A204.1 (cell line): ENCODE results near the gene CHCHD6.

Experiments used
- FAIRE-seq: peaks from 2 replicates; lab custom pipeline; 2012; peaks lifted over from hg19 to GRCh38; lab: Jason Lieb, UNC

The CHCHD6 gene

GRCh38 chr3:126704494-126705214 lies 614 bp downstream of the CHCHD6 start:
- no peak for FAIRE-seq

DNA sequence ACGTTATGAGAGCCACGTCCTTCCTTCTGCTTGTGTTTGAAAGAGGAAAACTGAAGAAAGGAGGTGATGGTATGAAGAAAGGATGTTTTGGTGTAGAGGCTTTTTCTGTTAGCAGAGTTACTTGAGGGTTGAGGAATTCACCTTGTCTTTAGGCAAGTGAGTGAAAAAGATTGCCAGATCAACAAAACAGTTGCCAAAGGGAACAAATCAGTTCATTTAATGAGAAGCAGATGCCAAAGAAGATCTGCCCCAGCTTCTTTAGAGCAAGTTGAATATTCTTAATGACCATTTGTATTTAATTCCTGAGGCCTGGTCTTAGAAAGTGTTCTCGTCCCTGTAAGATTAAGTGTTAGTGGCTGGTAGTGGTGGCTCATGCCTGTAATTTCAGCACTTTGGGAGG lies 2.6 kb downstream of the CHCHD6 start:
- FAIRE-seq = no peak

DNA sequence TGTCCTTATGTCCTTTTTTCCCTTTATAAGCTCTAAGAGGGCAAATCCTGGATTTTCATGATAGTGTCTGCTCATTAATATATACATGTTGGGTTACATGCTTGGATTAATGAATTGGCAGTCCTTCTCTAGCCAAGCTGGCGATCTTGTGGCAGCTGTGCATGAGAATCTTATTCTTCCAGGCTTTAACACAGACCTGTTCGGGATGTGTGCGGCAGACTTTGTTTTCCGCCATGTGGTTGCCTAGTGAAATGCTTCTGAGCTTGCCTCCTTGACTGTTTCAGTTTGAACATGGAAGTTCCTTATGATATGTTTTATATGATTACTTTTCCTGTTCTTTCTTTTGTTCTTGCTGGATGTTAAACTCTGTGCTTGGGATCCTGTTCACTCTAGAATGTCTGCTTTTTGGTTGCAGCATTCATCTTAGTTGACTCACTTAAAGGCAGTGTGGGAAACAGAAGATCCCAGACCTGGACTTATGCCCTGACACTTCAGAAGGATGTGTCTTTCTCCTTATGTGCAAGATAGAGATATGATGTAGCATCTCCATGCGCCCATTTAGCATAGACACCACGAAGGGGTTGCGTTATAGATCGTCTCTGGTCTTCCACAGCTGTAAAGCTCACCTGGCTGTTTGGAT lies 7.2 kb downstream of the CHCHD6 start:
- no peak for FAIRE-seq

DNA sequence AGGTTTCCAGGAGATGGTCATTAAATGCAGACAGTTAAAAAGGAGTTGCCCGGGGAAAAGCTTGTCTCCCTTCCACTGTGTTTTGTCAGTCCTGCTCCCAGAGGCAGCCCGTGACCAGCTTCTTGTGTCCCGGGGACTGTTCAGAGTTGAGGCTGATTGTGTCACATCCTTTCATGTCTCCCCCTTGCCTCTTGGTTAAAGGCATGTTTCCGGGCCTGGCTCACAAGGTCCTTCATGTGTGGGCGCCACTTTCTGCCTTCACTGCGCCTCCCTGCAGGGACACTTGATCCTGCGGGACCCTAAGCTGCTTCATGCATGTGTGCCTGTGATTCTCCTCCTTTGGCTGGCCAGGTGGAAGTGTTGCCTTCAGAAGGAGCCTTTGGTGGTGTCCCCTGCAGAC lies 9.2 kb downstream of the CHCHD6 start:
- FAIRE-seq = no peak

GRCh38 chr3:126714276-126714900 lies 10.3 kb downstream of the CHCHD6 start:
- FAIRE-seq = no peak

DNA sequence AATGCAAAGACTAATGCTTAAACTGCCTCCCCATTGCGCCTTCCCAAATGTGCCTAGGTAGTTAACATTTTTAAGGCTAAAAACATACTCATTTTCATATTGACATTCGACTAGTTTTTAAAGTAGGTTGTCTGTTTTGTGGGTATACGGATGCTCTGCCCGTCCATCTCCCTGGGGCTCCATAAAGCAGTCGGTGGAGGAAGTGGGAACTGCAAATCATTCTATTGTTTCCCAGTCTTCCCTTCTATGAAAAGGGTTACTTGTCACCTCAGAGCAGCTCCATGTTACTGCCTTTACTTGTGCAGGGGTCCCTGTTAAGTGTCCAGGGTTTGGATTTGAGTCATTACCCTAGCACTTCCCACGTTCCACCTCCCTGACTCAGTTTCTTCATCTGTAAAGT lies 10.9 kb downstream of the CHCHD6 start:
- no peak for FAIRE-seq

- FAIRE-seq = no peak
These were observed 11.4 kb downstream of the CHCHD6 start for GRCh38 chr3:126715432-126715831.

DNA sequence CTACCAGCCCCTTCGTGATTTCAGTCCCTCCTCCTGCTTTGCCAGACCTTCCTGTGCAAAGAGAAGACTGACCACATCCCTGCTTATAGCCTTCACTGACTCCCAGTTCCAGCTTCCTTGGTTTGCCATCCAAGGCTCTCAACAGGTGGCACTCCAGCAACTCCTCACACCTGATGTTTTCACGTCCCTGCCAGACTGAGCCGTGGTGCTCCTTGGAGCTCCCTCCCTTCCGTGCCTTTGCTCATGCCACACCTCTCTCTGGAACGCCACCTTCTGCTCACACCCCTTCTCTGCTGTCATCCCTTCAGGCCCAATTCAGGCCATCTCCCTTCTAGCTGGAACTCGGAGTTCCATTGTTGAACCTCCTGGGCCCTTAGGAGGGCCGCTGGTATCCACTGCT lies 12.0 kb downstream of the CHCHD6 start:
- FAIRE-seq = no peak

GRCh38 chr3:126718561-126719445 lies 14.8 kb downstream of the CHCHD6 start:
- no peak for FAIRE-seq

DNA sequence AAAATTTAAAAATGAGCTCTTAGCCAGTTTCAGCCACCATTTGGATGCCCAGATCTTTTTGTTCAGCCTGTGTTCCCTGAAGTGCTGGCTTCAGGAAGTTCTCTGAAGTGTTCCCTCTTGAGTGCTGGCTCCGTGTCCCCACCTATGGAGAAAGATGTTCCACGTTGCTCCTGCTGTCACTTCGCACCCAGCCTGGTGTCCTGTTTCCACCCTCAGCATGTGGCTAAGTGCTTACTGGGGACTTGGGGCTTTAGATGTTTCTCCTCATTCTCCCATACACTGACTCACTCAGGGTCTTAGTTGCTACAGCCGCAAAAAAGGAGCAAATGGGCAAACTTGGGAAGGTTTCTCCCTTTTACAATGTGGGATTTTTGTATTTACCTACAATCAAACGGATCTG lies 16.6 kb downstream of the CHCHD6 start:
- no peak for FAIRE-seq

- FAIRE-seq = no peak
These were observed 17.2 kb downstream of the CHCHD6 start for GRCh38 chr3:126721246-126721645.

DNA sequence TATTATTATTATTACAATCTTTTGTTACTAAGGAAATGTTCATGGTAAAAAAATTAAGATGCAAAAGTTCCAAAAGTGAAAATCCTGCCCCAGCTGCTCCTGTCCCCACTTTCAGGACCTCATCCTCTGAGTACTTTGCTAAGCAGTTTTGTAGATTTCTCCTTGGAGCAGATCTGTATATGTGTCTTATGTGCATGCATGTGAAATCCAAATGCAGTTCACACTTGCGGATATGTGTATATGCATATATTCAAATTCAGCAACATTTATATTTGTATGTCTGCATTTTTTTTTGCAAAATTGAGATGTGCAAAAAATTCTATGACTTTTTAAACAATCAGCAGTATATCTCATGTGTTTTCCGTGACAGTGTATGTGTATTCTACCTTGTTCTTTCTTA lies 19.2 kb downstream of the CHCHD6 start:
- no peak for FAIRE-seq

DNA sequence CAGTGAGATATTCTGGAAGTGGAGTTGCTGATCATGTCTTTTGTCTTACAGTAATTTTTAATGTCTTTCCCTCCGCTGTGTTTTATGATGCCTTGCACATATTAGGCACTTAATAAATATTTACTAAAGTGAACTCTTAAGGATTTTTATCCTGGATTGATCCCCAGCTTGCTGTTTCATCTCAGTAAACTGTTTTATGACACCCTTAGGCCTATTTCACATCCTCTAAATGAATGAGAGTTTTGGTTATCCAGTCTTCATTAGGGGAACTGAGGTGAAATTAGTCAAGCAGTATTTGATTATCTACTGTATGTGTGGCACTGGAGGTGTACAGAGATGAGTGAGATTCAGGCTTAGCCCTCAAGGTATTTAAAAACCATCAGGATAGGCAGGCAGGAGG lies 19.8 kb downstream of the CHCHD6 start:
- FAIRE-seq = no peak

DNA sequence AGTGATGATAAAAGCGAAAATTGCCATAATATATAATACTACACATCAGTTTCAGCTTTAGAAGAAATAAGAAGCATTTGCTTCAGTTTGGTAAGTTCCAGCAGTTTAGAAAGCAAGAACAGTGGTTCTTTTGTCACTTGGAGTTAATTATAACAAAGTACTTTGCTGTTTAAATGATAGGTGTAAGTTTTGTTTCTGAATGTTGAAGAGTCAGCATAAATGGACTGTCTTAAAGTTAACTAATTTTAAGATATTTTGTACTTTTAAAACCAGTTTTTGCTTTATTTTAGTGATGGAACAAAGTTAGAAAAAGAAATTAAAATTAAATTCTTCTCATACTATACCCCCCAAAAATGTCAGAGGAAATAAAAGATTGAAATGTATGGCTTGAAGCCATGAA lies 24.6 kb downstream of the CHCHD6 start:
- FAIRE-seq = no peak

GRCh38 chr3:126730376-126730775 lies 26.3 kb downstream of the CHCHD6 start:
- no peak for FAIRE-seq

DNA sequence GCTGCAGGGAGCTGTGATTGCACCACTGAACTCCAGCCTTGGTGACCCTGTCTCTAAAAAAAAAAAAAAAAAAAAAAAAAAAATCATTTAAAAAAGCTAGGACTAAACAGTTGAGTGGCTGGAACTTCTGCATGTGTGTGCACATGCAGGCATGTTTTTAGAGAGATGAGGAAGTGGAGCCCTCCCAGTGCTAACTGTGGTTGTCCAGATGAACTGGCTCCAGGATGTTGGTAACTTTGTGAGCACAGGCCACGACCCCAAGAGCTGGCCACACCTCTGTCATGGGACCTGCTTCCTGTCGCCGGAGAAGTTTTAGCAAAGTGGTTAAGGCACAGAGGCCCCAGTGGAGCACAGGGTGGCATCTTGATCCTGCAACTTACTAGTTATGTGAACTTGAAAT lies 27.0 kb downstream of the CHCHD6 start:
- FAIRE-seq = no peak

GRCh38 chr3:126732281-126733060 lies 28.4 kb downstream of the CHCHD6 start:
- no peak for FAIRE-seq

DNA sequence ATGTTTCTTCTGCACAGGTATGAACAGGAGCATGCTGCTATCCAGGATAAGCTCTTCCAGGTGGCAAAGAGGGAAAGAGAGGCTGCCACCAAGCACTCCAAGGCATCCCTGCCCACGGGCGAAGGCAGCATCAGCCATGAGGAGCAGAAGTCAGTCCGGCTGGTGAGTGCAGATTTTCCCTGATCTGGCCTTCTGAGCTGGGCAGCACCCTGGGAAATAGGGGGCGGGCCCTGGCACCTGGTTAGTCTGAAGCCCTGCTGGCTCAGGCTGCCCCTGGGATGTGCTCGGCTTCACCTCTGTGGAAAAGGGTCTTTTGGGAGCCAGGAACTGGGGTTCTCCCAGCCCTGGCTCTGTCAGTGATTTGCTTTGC lies 29.0 kb downstream of the CHCHD6 start:
- no peak for FAIRE-seq

GRCh38 chr3:126734106-126734723 lies 30.2 kb downstream of the CHCHD6 start:
- FAIRE-seq = no peak

DNA sequence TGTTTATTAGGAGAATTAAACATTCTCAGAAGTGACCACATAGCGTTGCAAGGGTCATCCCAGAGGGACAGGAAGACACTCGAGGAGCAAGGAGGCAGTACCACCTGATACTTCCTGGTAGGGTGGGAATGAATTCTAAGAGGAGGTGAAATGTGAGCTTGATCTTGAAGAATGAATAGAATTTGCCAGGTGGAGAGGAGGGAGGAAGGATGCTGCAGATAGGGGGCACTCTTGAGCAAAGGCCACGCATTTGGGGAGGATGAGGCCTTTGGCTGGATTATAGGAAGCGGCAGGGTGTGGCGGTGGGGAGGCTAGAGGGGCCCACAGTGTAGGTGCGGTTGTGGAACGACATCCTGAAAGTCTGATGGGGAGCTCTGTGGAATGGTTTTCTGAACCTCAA lies 33.5 kb downstream of the CHCHD6 start:
- FAIRE-seq = no peak

DNA sequence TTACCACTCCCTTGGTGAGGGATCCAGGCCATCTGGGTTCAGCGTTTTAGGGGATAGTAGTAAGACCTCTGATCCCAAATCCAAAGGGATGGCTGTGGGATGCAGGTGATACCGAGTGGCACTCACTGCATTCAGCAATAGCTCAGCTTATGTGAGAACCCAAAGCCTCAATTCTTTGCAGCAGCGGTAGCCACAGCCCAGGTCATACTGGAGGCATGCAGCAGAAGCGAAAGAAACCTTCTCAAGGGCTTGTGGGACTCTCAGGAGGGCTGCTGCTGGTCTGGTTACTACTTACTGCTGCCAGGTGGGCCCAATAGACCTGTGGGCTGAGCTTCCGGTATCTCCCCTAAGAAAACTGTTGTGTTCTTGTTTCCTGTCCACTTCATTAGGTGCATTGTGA lies 38.0 kb downstream of the CHCHD6 start:
- no peak for FAIRE-seq

DNA sequence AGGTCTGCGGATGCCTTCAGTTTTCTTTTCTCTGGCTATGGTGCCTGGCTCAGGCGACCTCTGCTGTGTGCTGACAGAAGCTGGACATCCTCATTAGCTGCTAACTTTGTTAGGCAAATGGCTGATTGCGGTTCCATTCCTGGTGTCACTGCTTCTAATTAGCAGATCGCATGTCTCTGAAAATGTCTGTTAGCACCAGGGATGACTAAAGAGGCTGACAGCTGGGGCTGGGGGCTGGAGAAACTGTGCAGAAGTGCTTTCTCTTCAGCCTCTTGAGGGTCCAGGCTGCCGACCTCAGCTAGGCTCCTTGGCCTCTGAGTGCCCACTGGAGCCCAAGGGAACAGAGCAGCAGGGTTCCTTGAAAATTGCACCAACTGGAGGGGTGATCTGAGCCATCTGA lies 39.3 kb downstream of the CHCHD6 start:
- FAIRE-seq = no peak
